GM21360 (cell line): ENCODE measurements around the gene NAB2.
A peak's percentile ranks its signal among the peaks of the same experiment; 100 is the strongest.
"Not testable (repeated sequence)": the region's sequence is repeated elsewhere in the genome, so short reads cannot be mapped to it uniquely, and the experiment has no call there.

Experiments used
- ATAC-seq: cut with Tn5 transposase; IDR thresholded peaks from one replicate; pipeline ENCODE4 v1.9.1; 2021; ENCODE audit warnings: mild to moderate bottlenecking, moderate library complexity; ENCODE audit not compliant: unreplicated experiment

NAB2 gene

GRCh38 chr12:57109207-57110103, 20.5 kb downstream of the NAB2 start:
- no peak for ATAC-seq

- peak; percentile 48 for ATAC-seq
Observed at GRCh38 chr12:57110104-57111030, 21.5 kb downstream of the NAB2 start.

GRCh38 chr12:57111031-57111734, 22.3 kb downstream of the NAB2 start, which contains the start of gene STAT6:
TSS of gene STAT6 (minus strand) at chr12:57111362. CDS start at chr12:57108278, 3,084 bp downstream.
- ATAC-seq: peak; percentile 31

- peak; percentile 56 for ATAC-seq
Observed at GRCh38 chr12:57112492-57113294, 23.8 kb downstream of the NAB2 start.

GRCh38 chr12:57116580-57117281, 27.8 kb downstream of the NAB2 start:
- ATAC-seq: no peak

GRCh38 chr12:57118711-57119271, 29.9 kb downstream of the NAB2 start:
- ATAC-seq: no peak

GRCh38 chr12:57119294-57120085, 30.6 kb downstream of the NAB2 start:
- no peak for ATAC-seq

GRCh38 chr12:57120718-57121117, 31.8 kb downstream of the NAB2 start:
- ATAC-seq: not testable (repeated sequence)

GRCh38 chr12:57123813-57124212, 34.9 kb downstream of the NAB2 start:
- no peak for ATAC-seq

- ATAC-seq: no peak
Observed at GRCh38 chr12:57124261-57124877, 35.5 kb downstream of the NAB2 start.

- ATAC-seq: no peak
Observed at GRCh38 chr12:57126061-57126460, 37.1 kb downstream of the NAB2 start.

- ATAC-seq: no peak
Observed at GRCh38 chr12:57126561-57126960, 37.6 kb downstream of the NAB2 start.

- ATAC-seq: no peak
Observed at GRCh38 chr12:57127101-57127725, 38.3 kb downstream of the NAB2 start.

- ATAC-seq: no peak
Observed at GRCh38 chr12:57127726-57128518, 39.0 kb downstream of the NAB2 start, which contains the start of gene LRP1. TSS of gene LRP1 (plus strand) at chr12:57128483. CDS start at chr12:57128965, 482 bp downstream.

- ATAC-seq: no peak
Observed at GRCh38 chr12:57128519-57129247, 39.8 kb downstream of the NAB2 start.

GRCh38 chr12:57129321-57129842, 40.5 kb downstream of the NAB2 start:
- no peak for ATAC-seq
